ES-I3 (cell line): ENCODE data around the gene FCRL1.

Experiments
- H3K36me3 ChIP-seq: 2 replicates; pipeline ENCODE4 v1.6.1; 2013; ENCODE audit warnings: mild to moderate bottlenecking, low read length, control low read depth, moderate library complexity; ENCODE audit not compliant: insufficient read depth
- H3K4me1 ChIP-seq: 2 replicates; pipeline ENCODE4 v1.6.1; 2013; ENCODE audit warnings: mild to moderate bottlenecking, control low read depth, low read length; ENCODE audit not compliant: insufficient read depth
- H3K9ac ChIP-seq: 2 replicates; pipeline ENCODE4 v1.6.1; 2013; ENCODE audit warnings: low read depth, mild to moderate bottlenecking, low read length, moderate library complexity
- H3K9me3 ChIP-seq: 2 replicates; pipeline ENCODE4 v1.6.1; 2013; ENCODE audit warnings: mild to moderate bottlenecking, low read length, moderate library complexity; ENCODE audit not compliant: control insufficient read depth, insufficient read depth

The FCRL1 gene

GRCh38 chr1:157829711-157830110 is 9.8 kb upstream of the FCRL1 start:
- no peaks in the 10 kb centered on the region for H3K9me3 ChIP-seq
- no peak overlapping the region for H3K9ac ChIP-seq
- no peaks in the 10 kb centered on the region for H3K36me3 ChIP-seq
- H3K4me1 ChIP-seq = no peaks in the 10 kb centered on the region

GRCh38 chr1:157829210-157829609 is 9.3 kb upstream of the FCRL1 start:
- Histone ChIP-seq H3K9me3 (no peaks in the 10 kb centered on the region), H3K36me3 (no peaks in the 10 kb centered on the region), H3K9ac (no peak overlapping the region), H3K4me1 (no peaks in the 10 kb centered on the region)

DNA sequence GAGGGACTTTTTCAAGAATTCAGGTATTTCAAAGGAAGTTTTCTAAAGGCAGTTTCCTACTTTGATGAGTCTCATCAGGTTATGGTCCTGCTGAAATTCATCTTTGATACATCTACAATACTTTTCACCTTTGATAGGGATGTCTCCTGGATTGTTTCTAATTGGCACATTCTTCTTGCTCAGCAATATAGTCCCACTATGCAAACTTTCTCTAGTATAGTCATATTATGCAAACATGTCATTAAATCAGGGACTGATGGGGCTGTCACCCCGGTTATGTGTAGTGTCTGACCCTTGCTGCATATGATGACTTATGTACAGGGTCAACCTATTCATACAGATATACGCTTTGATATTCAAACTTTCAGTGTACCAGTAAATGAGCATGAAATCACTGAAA is 379 bp upstream of the FCRL1 start:
- H3K9ac ChIP-seq = no peak overlapping the region
- H3K4me1 ChIP-seq = no peaks in the 10 kb centered on the region
- no peaks in the 10 kb centered on the region for H3K36me3 ChIP-seq
- H3K9me3 ChIP-seq = no peaks in the 10 kb centered on the region

DNA sequence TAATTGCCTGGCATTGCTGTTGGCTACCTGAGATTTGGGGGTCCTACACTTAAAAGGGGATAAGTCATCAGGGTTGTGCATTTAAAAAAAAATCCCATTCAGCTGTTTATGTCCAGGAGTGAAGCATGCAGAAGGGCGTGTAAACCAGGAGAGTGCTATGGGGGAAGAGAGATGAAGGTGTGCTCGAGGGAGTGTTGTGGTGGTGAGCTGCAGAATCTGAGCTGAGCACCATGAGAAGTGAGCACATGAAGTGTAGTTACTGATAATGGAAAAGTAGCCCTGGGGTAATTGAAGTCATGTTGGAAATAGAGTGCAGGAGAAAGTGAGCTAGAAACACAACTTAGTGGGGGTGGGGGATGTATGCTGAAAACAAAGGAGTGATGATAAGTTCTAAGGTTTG is 705 bp downstream of the FCRL1 start:
- H3K4me1 ChIP-seq = no peaks in the 10 kb centered on the region

DNA sequence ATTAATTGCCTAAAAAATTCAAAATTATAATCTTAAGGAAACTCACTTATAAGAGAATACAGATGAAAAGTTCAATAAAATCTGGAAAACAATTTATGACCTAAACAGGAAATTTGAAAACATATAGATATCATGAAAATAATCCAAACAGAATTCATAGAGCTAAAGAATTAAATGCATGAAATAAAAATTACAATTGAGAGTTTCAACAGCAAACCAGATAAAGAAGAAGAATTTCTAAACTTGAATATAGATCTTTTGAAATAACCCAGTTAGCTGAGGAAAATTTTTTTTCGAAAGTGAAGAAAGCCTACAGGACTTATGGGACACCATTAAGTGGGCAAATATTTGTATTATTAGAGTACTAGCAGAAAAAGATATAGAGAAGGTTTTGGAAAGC is 6.7 kb downstream of the FCRL1 start:
- no peaks in the 10 kb centered on the region for H3K4me1 ChIP-seq
- H3K36me3 ChIP-seq = no peaks in the 10 kb centered on the region
- no peak overlapping the region for H3K9ac ChIP-seq
- H3K9me3 ChIP-seq = no peaks in the 10 kb centered on the region

More for the DNA sequence above, 705 bp downstream of the FCRL1 start:
- H3K36me3 ChIP-seq = no peaks in the 10 kb centered on the region
- no peak overlapping the region for H3K9ac ChIP-seq
- no peaks in the 10 kb centered on the region for H3K9me3 ChIP-seq

GRCh38 chr1:157806431-157807149 is 13.3 kb downstream of the FCRL1 start:
- H3K4me1 ChIP-seq = no peaks in the 10 kb centered on the region

GRCh38 chr1:157803851-157804250 is 16.1 kb downstream of the FCRL1 start:
- H3K9me3 ChIP-seq = no peaks in the 10 kb centered on the region
- no peaks in the 10 kb centered on the region for H3K4me1 ChIP-seq
- no peaks in the 10 kb centered on the region for H3K36me3 ChIP-seq
- H3K9ac ChIP-seq = no peak overlapping the region

More at GRCh38 chr1:157806431-157807149, 13.3 kb downstream of the FCRL1 start:
- Histone ChIP-seq H3K36me3 (no peaks in the 10 kb centered on the region), H3K9me3 (no peaks in the 10 kb centered on the region), H3K9ac (no peak overlapping the region)

DNA sequence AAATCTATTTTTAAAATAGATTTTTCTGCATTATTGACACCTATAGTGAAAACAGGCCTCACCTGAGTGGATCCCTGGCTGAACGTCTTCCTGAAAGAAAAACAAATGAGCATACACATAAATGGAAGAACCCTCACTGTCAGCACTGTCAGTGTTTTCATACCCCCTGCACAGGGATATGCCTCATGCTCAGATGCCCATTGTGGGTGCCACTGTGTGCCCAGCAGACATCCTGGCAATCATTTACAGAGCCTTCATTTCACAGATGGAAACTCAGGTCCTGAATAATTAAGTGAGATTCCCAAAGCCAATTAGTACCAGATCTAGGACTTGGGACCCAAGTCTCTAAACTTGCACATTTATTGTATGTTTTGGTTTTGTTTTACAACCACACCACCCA is 19.9 kb downstream of the FCRL1 start:
- H3K9ac ChIP-seq = no peak overlapping the region
- H3K4me1 ChIP-seq = no peaks in the 10 kb centered on the region
- H3K36me3 ChIP-seq = no peaks in the 10 kb centered on the region
- H3K9me3 ChIP-seq = no peaks in the 10 kb centered on the region

DNA sequence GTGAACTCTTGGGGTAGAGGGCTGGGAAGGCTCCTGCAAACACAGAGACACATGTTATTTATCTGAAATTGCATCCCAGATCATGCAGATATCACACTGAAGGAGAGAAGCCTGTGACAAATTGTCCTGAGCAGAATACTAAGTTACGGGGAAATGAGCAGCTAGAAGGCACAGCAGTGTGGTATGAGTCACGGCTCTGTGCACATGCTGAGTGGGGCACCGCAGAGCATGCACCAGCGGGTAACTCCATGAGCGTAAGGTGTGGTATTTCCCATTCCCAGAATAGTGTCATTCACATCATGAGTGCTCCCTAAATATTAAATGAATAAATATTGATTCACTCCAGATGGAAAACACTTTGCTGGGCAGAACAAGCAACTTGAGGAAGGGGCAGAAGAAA is 21.7 kb downstream of the FCRL1 start:
- no peaks in the 10 kb centered on the region; the same call in 1 of the 2 replicates for H3K9me3 ChIP-seq
- H3K9ac ChIP-seq = no peak overlapping the region
- H3K4me1 ChIP-seq = no peaks in the 10 kb centered on the region
- H3K36me3 ChIP-seq = no peaks in the 10 kb centered on the region

GRCh38 chr1:157785248-157785647 is 34.7 kb downstream of the FCRL1 start:
- Histone ChIP-seq H3K9ac (no peak overlapping the region), H3K36me3 (no peaks in the 10 kb centered on the region), H3K9me3 (no peaks in the 10 kb centered on the region), H3K4me1 (no peaks in the 10 kb centered on the region)

DNA sequence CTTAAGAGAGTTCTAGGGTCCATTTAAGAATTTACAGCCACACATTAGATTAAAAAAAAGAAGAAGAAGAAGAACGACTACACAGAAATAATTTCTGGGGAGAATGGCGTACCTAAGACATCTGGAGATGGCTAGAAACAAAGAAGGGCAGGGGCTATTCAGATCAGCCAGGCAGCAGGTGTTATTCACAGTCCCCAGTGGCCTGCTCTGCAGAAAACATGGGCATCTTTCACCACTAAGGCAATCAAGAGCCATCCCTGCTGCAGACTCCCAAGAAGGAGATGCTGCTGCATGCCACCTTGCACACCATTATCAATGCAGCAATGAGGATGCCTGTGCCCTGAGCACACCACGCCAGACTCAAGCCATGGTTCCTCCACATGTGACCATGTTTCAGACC is 35.1 kb downstream of the FCRL1 start:
- no peaks in the 10 kb centered on the region for H3K9me3 ChIP-seq
- no peak overlapping the region for H3K9ac ChIP-seq
- no peaks in the 10 kb centered on the region for H3K4me1 ChIP-seq
- no peaks in the 10 kb centered on the region for H3K36me3 ChIP-seq

- H3K9ac ChIP-seq = no peak overlapping the region
- no peaks in the 10 kb centered on the region for H3K4me1 ChIP-seq
- H3K9me3 ChIP-seq = no peaks in the 10 kb centered on the region
- H3K36me3 ChIP-seq = no peaks in the 10 kb centered on the region
Measured at GRCh38 chr1:157782931-157783330, 37.0 kb downstream of the FCRL1 start.

GRCh38 chr1:157781048-157781447 is 38.9 kb downstream of the FCRL1 start:
- no peaks in the 10 kb centered on the region for H3K4me1 ChIP-seq
- no peak overlapping the region for H3K9ac ChIP-seq
- H3K36me3 ChIP-seq = no peaks in the 10 kb centered on the region
- H3K9me3 ChIP-seq = no peaks in the 10 kb centered on the region

- no peak within 1 kb of the TSS for H3K9ac ChIP-seq
Measured at GRCh38 chr1:157776971-157777391, 42.9 kb downstream of the FCRL1 start, which contains the start of gene FCRL2. Gene FCRL2, minus strand, starts transcription at chr1:157777132. Its CDS starts 59 bp downstream, at chr1:157777073.

GRCh38 chr1:157775101-157775870 is 44.6 kb downstream of the FCRL1 start:
- H3K36me3 ChIP-seq = no peaks in the 10 kb centered on the region
- no peak overlapping the region for H3K9ac ChIP-seq
- H3K4me1 ChIP-seq = no peaks in the 10 kb centered on the region
- H3K9me3 ChIP-seq = no peaks in the 10 kb centered on the region

More at GRCh38 chr1:157776971-157777391, 42.9 kb downstream of the FCRL1 start, which contains the start of gene FCRL2:
- Histone ChIP-seq H3K4me1 (no peaks in the 10 kb centered on the region), H3K9me3 (no peaks in the 10 kb centered on the region), H3K36me3 (no peaks in the 10 kb centered on the region)
